GM23338 (cell line): Measurements from ENCODE around the gene PRKCH.

Source experiments
- CREB1 ChIP-seq: fragments of 250-450 bp; sonication (Bioruptor Pico); IDR thresholded peaks from 2 replicates; pipeline ENCODE4 v1.5.0; 2020; ENCODE audit warnings: low read depth, mild to moderate bottlenecking, moderate library complexity
- CTCF ChIP-seq, 2 experiments: fragments of 200-600 bp in 1 of 2; sonication (generic) in 1 of 2; conservative IDR thresholded peaks; 2 replicates each; pipeline versions ENCODE4 v1.5.1 to v1.6.1; 2016 to 2017; ENCODE audit warnings: antibody characterized with exemption in 2 of 2, low read depth in 2 of 2, mild to moderate bottlenecking in 2 of 2, moderate library complexity in 1 of 2
- ETS1 ChIP-seq: IDR thresholded peaks from 2 replicates; pipeline ENCODE4 v1.6.1; 2016; ENCODE audit warnings: antibody characterized with exemption
- EZH2 ChIP-seq: fragments of 200-600 bp; sonication (generic); IDR thresholded peaks from one replicate; pipeline ENCODE4 v1.8.0; 2017; ENCODE audit warnings: antibody characterized with exemption, mild to moderate bottlenecking, low read depth; ENCODE audit not compliant: unreplicated experiment
- EZH2phosphoT487 ChIP-seq: fragments of 200-600 bp; sonication (generic); IDR thresholded peaks from one replicate; pipeline ENCODE4 v1.8.1; 2018; ENCODE audit warnings: antibody characterized with exemption; ENCODE audit not compliant: unreplicated experiment
- POLR2AphosphoS5 ChIP-seq: IDR thresholded peaks from 2 replicates; pipeline ENCODE4 v1.6.1; 2016; ENCODE audit warnings: antibody characterized with exemption, low read depth
- REST ChIP-seq: IDR thresholded peaks from one replicate; pipeline ENCODE4 v1.6.1; 2018; ENCODE audit warnings: antibody characterized with exemption; ENCODE audit not compliant: unreplicated experiment
- ZNF114 ChIP-seq: fragments of 250-450 bp; sonication (Bioruptor Pico); IDR thresholded peaks from 2 replicates; pipeline ENCODE4 v1.5.0; 2020; ENCODE audit warnings: mild to moderate bottlenecking, moderate library complexity
- ZNF331 ChIP-seq: fragments of 250-450 bp; sonication (Bioruptor Pico); IDR thresholded peaks from 2 replicates; pipeline ENCODE4 v1.5.0; 2020; ENCODE audit warnings: low read depth, mild to moderate bottlenecking, moderate library complexity
- TF ChIP-seq, protein P1 (sequence below): fragments of 250-450 bp; sonication (Bioruptor Pico); IDR thresholded peaks from 2 replicates; pipeline ENCODE4 v1.5.0; 2020; ENCODE audit warnings: mild to moderate bottlenecking, moderate library complexity

GRCh38 chr14:61351477-61351876, 30.1 kb downstream of the PRKCH start:
- no peak for TF ChIP-seq CTCF (conservative IDR thresholded peaks at IDR 0.05; ENCODE audit: low read depth in 2 of 2)
- no peak for TF ChIP-seq POLR2AphosphoS5
- TF ChIP-seq, protein P1, sequence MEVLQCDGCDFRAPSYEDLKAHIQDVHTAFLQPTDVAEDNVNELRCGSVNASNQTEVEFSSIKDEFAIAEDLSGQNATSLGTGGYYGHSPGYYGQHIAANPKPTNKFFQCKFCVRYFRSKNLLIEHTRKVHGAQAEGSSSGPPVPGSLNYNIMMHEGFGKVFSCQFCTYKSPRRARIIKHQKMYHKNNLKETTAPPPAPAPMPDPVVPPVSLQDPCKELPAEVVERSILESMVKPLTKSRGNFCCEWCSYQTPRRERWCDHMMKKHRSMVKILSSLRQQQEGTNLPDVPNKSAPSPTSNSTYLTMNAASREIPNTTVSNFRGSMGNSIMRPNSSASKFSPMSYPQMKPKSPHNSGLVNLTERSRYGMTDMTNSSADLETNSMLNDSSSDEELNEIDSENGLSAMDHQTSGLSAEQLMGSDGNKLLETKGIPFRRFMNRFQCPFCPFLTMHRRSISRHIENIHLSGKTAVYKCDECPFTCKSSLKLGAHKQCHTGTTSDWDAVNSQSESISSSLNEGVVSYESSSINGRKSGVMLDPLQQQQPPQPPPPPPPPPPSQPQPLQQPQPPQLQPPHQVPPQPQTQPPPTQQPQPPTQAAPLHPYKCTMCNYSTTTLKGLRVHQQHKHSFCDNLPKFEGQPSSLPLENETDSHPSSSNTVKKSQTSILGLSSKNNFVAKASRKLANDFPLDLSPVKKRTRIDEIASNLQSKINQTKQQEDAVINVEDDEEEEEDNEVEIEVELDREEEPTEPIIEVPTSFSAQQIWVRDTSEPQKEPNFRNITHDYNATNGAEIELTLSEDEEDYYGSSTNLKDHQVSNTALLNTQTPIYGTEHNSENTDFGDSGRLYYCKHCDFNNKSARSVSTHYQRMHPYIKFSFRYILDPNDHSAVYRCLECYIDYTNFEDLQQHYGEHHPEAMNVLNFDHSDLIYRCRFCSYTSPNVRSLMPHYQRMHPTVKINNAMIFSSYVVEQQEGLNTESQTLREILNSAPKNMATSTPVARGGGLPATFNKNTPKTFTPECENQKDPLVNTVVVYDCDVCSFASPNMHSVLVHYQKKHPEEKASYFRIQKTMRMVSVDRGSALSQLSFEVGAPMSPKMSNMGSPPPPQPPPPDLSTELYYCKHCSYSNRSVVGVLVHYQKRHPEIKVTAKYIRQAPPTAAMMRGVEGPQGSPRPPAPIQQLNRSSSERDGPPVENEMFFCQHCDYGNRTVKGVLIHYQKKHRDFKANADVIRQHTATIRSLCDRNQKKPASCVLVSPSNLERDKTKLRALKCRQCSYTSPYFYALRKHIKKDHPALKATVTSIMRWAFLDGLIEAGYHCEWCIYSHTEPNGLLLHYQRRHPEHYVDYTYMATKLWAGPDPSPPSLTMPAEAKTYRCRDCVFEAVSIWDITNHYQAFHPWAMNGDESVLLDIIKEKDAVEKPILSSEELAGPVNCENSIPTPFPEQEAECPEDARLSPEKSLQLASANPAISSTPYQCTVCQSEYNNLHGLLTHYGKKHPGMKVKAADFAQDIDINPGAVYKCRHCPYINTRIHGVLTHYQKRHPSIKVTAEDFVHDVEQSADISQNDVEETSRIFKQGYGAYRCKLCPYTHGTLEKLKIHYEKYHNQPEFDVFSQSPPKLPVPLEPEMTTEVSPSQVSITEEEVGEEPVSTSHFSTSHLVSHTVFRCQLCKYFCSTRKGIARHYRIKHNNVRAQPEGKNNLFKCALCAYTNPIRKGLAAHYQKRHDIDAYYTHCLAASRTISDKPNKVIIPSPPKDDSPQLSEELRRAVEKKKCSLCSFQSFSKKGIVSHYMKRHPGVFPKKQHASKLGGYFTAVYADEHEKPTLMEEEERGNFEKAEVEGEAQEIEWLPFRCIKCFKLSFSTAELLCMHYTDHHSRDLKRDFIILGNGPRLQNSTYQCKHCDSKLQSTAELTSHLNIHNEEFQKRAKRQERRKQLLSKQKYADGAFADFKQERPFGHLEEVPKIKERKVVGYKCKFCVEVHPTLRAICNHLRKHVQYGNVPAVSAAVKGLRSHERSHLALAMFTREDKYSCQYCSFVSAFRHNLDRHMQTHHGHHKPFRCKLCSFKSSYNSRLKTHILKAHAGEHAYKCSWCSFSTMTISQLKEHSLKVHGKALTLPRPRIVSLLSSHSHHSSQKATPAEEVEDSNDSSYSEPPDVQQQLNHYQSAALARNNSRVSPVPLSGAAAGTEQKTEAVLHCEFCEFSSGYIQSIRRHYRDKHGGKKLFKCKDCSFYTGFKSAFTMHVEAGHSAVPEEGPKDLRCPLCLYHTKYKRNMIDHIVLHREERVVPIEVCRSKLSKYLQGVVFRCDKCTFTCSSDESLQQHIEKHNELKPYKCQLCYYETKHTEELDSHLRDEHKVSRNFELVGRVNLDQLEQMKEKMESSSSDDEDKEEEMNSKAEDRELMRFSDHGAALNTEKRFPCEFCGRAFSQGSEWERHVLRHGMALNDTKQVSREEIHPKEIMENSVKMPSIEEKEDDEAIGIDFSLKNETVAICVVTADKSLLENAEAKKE (CRISPR knock-in tag) = no peak
- TF ChIP-seq EZH2 = no peak
- TF ChIP-seq ZNF331 (CRISPR knock-in tag) = no peak
- no peak for TF ChIP-seq REST
- TF ChIP-seq CREB1 = no peak
- no peak for TF ChIP-seq ZNF114 (CRISPR knock-in tag)
- TF ChIP-seq EZH2phosphoT487 = no peak
- TF ChIP-seq ETS1 = no peak
